Heart left ventricle (tissue), 16 donors: ENCODE results near the gene ANXA6. TPM values are rescaled to one million over a fixed set of nuclear protein-coding genes. Genes with fewer than 3 reads are reported as not detected.
A peak's percentile ranks its signal among the peaks of the same experiment; 100 is the strongest.

Source experiments
- ATAC-seq, 4 donors: fragments of 200-7000 bp; cut with Tn5 transposase; one replicate each; pipeline ENCODE4 v1.9.1; 2020 to 2022; ENCODE audit warnings: moderate library complexity in 4 of 4, mild to moderate bottlenecking in 3 of 4, moderate number of reproducible peaks in 1 of 4
- DNase-seq, 5 donors: peaks; one replicate each; pipeline ENCODE4 v3.0.0-alpha.2; 2020
- H3K27ac ChIP-seq, 12 donors: fragments of 200-600 bp; sonication (generic) in 4 of 12; one replicate each; pipeline versions ENCODE4 v1.5.0 to v1.8.0; 2016 to 2022; ENCODE audit warnings: mild to moderate bottlenecking in 2 of 12
- H3K27me3 ChIP-seq, 9 donors: fragments of 200-600 bp; sonication (generic) in 2 of 9; one replicate each; pipeline versions ENCODE4 v1.5.1 to v1.8.0; 2016 to 2022; ENCODE audit warnings: mild to moderate bottlenecking in 3 of 9
- H3K36me3 ChIP-seq, 9 donors: fragments of 200-600 bp; sonication (generic) in 2 of 9; one replicate each; pipeline versions ENCODE4 v1.5.0 to v1.8.0; 2018 to 2022; ENCODE audit warnings: mild to moderate bottlenecking in 2 of 9
- H3K4me1 ChIP-seq, 12 donors: fragments of 200-600 bp; sonication (generic) in 4 of 12; one replicate each; pipeline versions ENCODE4 v1.5.0 to v1.8.0; 2016 to 2022; ENCODE audit warnings: mild to moderate bottlenecking in 3 of 12
- H3K4me3 ChIP-seq, 12 donors: fragments of 200-600 bp; sonication (generic) in 4 of 12; one replicate each; pipeline versions ENCODE4 v1.5.0 to v1.8.0; 2017 to 2022; ENCODE audit warnings: mild to moderate bottlenecking in 9 of 12, moderate library complexity in 4 of 12
- H3K9me3 ChIP-seq, 12 donors: fragments of 200-600 bp; sonication (generic) in 4 of 12; one replicate each; pipeline versions ENCODE4 v1.5.0 to v1.8.0; 2016 to 2022; ENCODE audit warnings: mild to moderate bottlenecking in 1 of 12
- POLR2A ChIP-seq, 2 donors: fragments of 450-650 bp; IDR thresholded peaks; one replicate each; pipeline ENCODE4 v1.6.1; 2017; ENCODE audit warnings: antibody characterized with exemption in 2 of 2, mild to moderate bottlenecking in 2 of 2, moderate library complexity in 2 of 2
- WGBS, 4 donors: extraction: QIAGEN DNeasy Blood & Tissue Kit in 2 of 4; methylation state at CpG; one replicate each; pipeline versions ENCODE4 v1.1.5 to v1.1.7; 2013 to 2018; 5-methylcytosine and 5-hydroxymethylcytosine counted together
- intact Hi-C, 10 donors: fragments of 100-400 bp; cut with DNase I; formaldehyde crosslinking; loops; one replicate each; pipeline versions ENCODE4 v1.11.1 to v1.14.2; 2022
- polyA plus RNA-seq, 2 donors: library from polyadenylated mRNA; stranded (reverse); fragments of 200-250 nt; gene quantifications; one replicate each; pipeline ENCODE4 v1.2.3, GENCODE V29; 2013
- total RNA-seq, 9 donors: library from RNA; depleted of rRNA in 2 of 9; stranded (reverse); fragments of >200 nt in 2 of 9; fragmentation: NEBNext Ultra II Directional in 3 of 9; extraction: Animal tissue kit (Norgen Biotek cat#: 25700) in 3 of 9; gene quantifications; one replicate each; pipeline versions ENCODE4 v1.1.0 to v1.2.4, GENCODE V29; 2016 to 2023
- TF ChIP-seq, protein P1 (sequence below), 12 donors: fragments of 200-600 bp; sonication (generic) in 4 of 12; IDR thresholded peaks; one replicate each; pipeline versions ENCODE4 v1.5.0 to v1.8.0; 2018 to 2022; ENCODE audit warnings: antibody characterized with exemption in 12 of 12, mild to moderate bottlenecking in 5 of 12
- donor health status: ischemic (EF 13 %, LVEDD 7.1; RV severe dilation, severe dysfunction).
- donor health status: healthy with polysubstance abuse.
- donor health status: DM: no; HTN: yes; CAD: no.
- donor health status: DM: no; HTN: no; CAD: no.
- donor health status: ischemic (EF 25% LVEDD 6.9; RV normal size, moderate dysfunction).
- donor health status: ischemic (EF 25% LVEDD 5.7; RV mildly dilated, moderate dysfunction).
- donor health status: healthy.
- donor health status: DM: yes; HTN: yes; CAD: no.
- donor health status: ischemic (EF 35%, LVEDD 5.7; RV mildly dilated, moderate dysfunction).
- donor health status: nonischemic (EF 11% LVEDD 7.7; RV severe dilation, severe dysfunction).
- donor health status: DM: yes; HTN: yes; CAD: no.
- donor health status: PGD.
- donor health status: ischemic (EF 29% LVEDD 5.4; RV normal size, mild dysfunction).
- donor health status: nonischemic (EF 23%, LVEDD 6.1; RV moderate dilation, normal function).

ANXA6 gene
- total and polyA plus RNA-seq, 11 donors = 171 to 287 (median 202) TPM

DNA sequence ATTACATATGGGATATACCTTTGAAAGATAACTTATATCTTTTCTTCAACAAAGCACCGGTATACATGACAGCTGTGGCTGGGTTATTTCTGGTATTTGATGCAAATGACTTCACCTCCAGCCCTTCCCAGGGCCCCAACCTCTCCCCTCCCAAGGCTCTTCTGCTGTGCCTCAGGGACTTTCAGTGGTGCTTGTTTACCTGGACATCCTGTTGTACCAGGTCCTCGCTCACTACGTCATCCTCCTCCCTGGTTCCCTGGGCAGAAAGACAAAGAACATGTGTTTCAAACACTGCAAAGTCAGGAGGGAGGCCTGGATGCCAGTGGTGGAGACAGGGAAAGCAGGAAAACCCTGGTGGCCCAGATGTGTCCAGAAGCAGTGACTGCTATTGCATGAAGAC lies 23.4 kb downstream of the ANXA6 start:
- no peaks in the 10 kb centered on the region for H3K27me3 ChIP-seq
- TF ChIP-seq POLR2A (IDR thresholded peaks at IDR 0.05) = no peak
- TF ChIP-seq, protein P1, sequence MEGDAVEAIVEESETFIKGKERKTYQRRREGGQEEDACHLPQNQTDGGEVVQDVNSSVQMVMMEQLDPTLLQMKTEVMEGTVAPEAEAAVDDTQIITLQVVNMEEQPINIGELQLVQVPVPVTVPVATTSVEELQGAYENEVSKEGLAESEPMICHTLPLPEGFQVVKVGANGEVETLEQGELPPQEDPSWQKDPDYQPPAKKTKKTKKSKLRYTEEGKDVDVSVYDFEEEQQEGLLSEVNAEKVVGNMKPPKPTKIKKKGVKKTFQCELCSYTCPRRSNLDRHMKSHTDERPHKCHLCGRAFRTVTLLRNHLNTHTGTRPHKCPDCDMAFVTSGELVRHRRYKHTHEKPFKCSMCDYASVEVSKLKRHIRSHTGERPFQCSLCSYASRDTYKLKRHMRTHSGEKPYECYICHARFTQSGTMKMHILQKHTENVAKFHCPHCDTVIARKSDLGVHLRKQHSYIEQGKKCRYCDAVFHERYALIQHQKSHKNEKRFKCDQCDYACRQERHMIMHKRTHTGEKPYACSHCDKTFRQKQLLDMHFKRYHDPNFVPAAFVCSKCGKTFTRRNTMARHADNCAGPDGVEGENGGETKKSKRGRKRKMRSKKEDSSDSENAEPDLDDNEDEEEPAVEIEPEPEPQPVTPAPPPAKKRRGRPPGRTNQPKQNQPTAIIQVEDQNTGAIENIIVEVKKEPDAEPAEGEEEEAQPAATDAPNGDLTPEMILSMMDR (IDR thresholded peaks at IDR 0.05) = no peak
- DNase-seq (no peak), ATAC-seq (no peak)
- no peak overlapping the region for H3K27ac ChIP-seq
- 63 to 84% (median 70%) methylated on average over 3 of the region's 3 CpGs for WGBS, 4 donors
- peaks cover 2 to 100% (median 100%) of the 10 kb centered on the region in 9 donors for H3K36me3 ChIP-seq
- intact Hi-C loops = no loop called here
- H3K4me1 ChIP-seq = peaks cover 0 to 35% (median 0%) of the 10 kb centered on the region in 12 donors
- H3K9me3 ChIP-seq = no peaks in the 10 kb centered on the region
- no peak overlapping the region for H3K4me3 ChIP-seq

DNA sequence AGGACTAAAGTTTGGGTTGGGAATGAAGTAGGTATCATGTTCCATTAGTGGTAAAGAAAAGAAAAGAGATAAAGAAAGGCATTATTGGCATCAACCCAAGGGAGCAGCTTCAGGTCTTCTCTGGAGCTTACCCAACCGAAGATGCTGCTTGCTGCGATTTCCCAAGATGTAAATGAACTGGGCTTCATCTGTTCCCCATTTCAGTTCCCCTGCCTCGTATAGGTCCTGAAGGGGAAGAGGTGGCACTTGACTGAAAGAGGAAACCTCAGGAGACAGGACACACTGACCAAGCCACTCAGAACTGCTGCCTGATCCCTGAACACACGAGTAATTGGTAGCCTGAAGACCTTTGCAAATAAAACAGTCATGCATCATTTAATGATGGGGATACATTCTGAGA lies 24.6 kb downstream of the ANXA6 start:
- 78 to 85% (median 80%) methylated on average over 4 of the region's 4 CpGs for WGBS, 4 donors
- H3K27me3 ChIP-seq = no peaks in the 10 kb centered on the region
- DNase-seq (no peak), ATAC-seq (peak in 3 of 4 donors; percentile 45 to 66 (median 48))
- no peaks in the 10 kb centered on the region for H3K9me3 ChIP-seq
- H3K4me1 ChIP-seq = peaks cover 0 to 29% (median 0%) of the 10 kb centered on the region in 12 donors
- TF ChIP-seq, protein P1 (IDR thresholded peaks at IDR 0.05) = no peak
- TF ChIP-seq POLR2A (IDR thresholded peaks at IDR 0.05) = no peak
- no peak overlapping the region for H3K4me3 ChIP-seq
- H3K27ac ChIP-seq = no peak overlapping the region
- intact Hi-C loops = no loop called here
- H3K36me3 ChIP-seq = peaks cover 2 to 100% (median 100%) of the 10 kb centered on the region in 9 donors

- WGBS, 4 donors = 80 to 83% (median 83%) methylated on average over 13 of the region's 13 CpGs
- no peaks in the 10 kb centered on the region for H3K27me3 ChIP-seq
- peaks cover 0 to 29% (median 0%) of the 10 kb centered on the region in 12 donors for H3K4me1 ChIP-seq
- no peak overlapping the region for H3K27ac ChIP-seq
- H3K9me3 ChIP-seq = no peaks in the 10 kb centered on the region
- intact Hi-C loops = no loop called here
- TF ChIP-seq, protein P1 (IDR thresholded peaks at IDR 0.05) = no peak
- no peak overlapping the region for H3K4me3 ChIP-seq
- peaks cover 2 to 99% (median 97%) of the 10 kb centered on the region in 9 donors for H3K36me3 ChIP-seq
- DNase-seq = no peak
- ATAC-seq = no peak
Observed at GRCh38 chr5:151130922-151131891, 26.4 kb downstream of the ANXA6 start.

DNA sequence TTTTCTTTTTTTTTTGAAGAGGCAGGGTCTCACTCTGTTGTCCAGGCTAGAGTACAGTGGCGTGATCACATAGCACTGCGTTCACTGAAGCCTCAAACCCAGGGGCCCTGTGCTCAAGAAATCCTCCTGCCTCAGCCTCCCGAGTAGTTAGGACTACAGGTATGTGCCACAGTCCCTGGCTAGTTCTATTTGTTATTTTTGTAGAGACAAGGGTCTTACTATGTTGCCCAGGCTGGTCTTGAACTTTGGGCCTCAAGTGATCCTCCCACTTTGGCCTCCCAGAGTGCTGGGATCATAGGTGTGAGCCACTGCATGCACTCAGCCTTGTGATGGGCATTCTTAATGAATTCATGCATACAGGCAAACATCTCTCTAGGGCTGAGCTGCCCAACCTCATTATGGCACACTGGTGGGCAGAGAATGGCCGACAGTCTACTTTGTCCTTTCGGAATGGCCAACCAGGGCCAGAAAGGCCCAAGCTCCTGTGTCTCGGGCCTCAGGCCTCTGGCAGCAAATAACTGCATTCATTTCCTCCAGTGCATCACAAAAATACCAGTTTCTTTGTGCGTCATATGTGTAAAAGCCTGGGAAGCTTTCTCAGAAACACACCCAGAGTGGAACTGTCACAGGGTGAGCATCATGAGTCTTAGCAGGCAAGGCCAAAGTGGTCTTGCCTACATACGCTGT lies 27.2 kb downstream of the ANXA6 start:
- Histone ChIP-seq H3K36me3 (peaks cover 2 to 99% (median 96%) of the 10 kb centered on the region in 9 donors), H3K27me3 (no peaks in the 10 kb centered on the region), H3K27ac (no peak overlapping the region), H3K4me3 (no peak overlapping the region), H3K4me1 (peaks cover 0 to 36% (median 0%) of the 10 kb centered on the region in 12 donors), H3K9me3 (no peaks in the 10 kb centered on the region)
- 86 to 95% (median 91%) methylated on average over 8 of the region's 8 CpGs for WGBS, 4 donors
- ATAC-seq (no peak), DNase-seq (no peak)
- no peak for TF ChIP-seq POLR2A (IDR thresholded peaks at IDR 0.05)
- TF ChIP-seq, protein P1 (IDR thresholded peaks at IDR 0.05) = no peak
- intact Hi-C loops = no loop called here
